Gastroesophageal sphincter (tissue), 3 donors: ENCODE measurements around the gene DRD4.

Source experiments
- CTCF ChIP-seq, 4 experiments: fragments of 200-600 bp in 2 of 4; fragments of 450-650 bp in 2 of 4; sonication (generic) in 1 of 4; IDR thresholded peaks; one replicate each; pipeline ENCODE4 v1.5.1; 2017 to 2019; ENCODE audit warnings: antibody characterized with exemption in 4 of 4, mild to moderate bottlenecking in 2 of 4, moderate library complexity in 2 of 4
- POLR2A ChIP-seq, 2 donors: fragments of 450-650 bp; IDR thresholded peaks; one replicate each; pipeline ENCODE4 v1.6.1; 2017; ENCODE audit warnings: antibody characterized with exemption in 2 of 2, mild to moderate bottlenecking in 2 of 2, moderate library complexity in 1 of 2
- POLR2AphosphoS5 ChIP-seq: sonication (generic); formaldehyde crosslinking; IDR thresholded peaks from one replicate; pipeline ENCODE4 v1.6.1; 2017; ENCODE audit warnings: antibody characterized with exemption

- TF ChIP-seq CTCF (IDR thresholded peaks at IDR 0.05) (no peak), POLR2AphosphoS5 (no peak), POLR2A (IDR thresholded peaks at IDR 0.05) (no peak)
These were observed 43.9 kb downstream of the DRD4 start for GRCh38 chr11:680970-681369.
